Measurements from ENCODE around the gene GATA6.

The GATA6 gene

GRCh38 chr18:22223965-22224322 is 54.6 kb downstream of the GATA6 start:
- no peak for ATAC-seq
- no peak overlapping the region for H3K27ac Mint-ChIP-seq
- H3K4me3 Mint-ChIP-seq, result no peak overlapping the region
- no peaks in the 10 kb centered on the region for H3K9me3 Mint-ChIP-seq
- no peaks in the 10 kb centered on the region for H3K36me3 Mint-ChIP-seq
- peaks cover under 1% of the 10 kb centered on the region for H3K27me3 Mint-ChIP-seq
- no peaks in the 10 kb centered on the region for H3K4me1 Mint-ChIP-seq

GRCh38 chr18:22224339-22224738 is 55.0 kb downstream of the GATA6 start:
- Mint-ChIP-seq H3K4me3 (no peak overlapping the region), H3K4me1 (no peaks in the 10 kb centered on the region), H3K36me3 (no peaks in the 10 kb centered on the region)

GRCh38 chr18:22226801-22227200 is 57.4 kb downstream of the GATA6 start:
- H3K27me3 Mint-ChIP-seq, result peaks cover 8% of the 10 kb centered on the region
- H3K27ac Mint-ChIP-seq, result no peak overlapping the region
- no peak for ATAC-seq
- no peaks in the 10 kb centered on the region for H3K36me3 Mint-ChIP-seq
- H3K4me1 Mint-ChIP-seq, result no peaks in the 10 kb centered on the region
- H3K9me3 Mint-ChIP-seq, result no peaks in the 10 kb centered on the region
- no peak overlapping the region for H3K4me3 Mint-ChIP-seq

More at GRCh38 chr18:22224339-22224738, 55.0 kb downstream of the GATA6 start:
- ATAC-seq, result no peak
- Mint-ChIP-seq H3K27ac (no peak overlapping the region), H3K9me3 (no peaks in the 10 kb centered on the region), H3K27me3 (peaks cover 4% of the 10 kb centered on the region)

DNA sequence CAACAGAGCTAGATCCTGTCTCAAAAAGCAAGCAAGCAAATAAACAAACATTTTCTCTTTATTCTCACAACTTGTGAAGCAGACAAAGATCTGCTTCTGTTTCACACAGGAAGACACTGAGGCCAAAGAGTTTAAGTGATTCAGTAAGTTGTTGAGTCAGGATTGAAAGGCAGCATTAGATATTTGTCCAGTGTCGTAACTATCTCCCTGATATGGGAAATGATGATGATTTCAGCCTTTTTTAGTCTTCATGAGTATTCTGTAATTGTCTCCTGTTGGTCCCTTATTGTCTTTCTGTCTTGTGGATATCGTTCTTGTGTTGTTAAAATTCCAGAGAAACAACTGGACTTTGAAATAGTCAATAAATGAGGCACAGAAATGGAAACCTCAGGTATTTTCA is 59.6 kb downstream of the GATA6 start:
- H3K9me3 Mint-ChIP-seq, result no peaks in the 10 kb centered on the region
- no peak overlapping the region for H3K27ac Mint-ChIP-seq
- ATAC-seq, result no peak
- H3K36me3 Mint-ChIP-seq, result no peaks in the 10 kb centered on the region
- no peaks in the 10 kb centered on the region for H3K4me1 Mint-ChIP-seq
- H3K27me3 Mint-ChIP-seq, result peaks cover 8% of the 10 kb centered on the region
- no peak overlapping the region for H3K4me3 Mint-ChIP-seq

DNA sequence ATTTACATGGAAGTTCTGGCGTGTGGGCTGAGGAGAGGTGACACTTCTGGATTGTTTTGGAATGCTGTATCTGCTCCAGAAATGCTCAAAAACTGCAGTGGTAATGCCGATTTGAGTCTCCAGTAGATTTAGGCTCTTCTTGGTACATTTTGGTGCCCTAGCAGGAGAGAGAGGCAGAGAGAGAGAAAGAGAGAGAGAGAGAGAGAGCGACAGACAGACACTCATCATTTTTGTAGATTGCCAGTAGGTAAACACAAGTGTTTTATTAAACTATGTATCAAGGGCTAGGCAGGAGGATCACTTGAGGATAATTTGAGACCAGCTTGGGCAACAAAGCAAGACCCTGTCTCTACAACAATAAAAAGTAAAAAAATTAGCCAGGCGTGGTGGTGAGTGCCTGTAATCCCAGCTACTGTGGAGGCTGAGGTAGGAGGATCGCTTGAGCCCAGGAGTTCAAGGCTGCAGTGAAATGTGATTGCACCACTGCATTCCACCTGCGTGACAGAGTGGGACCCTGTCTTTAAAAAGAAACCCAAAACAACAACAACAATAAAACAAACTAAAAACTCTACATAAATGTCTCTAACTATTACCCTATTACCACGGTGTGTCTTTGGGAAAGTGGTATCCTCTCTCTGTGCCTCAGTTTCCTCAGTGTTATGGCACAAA is 60.2 kb downstream of the GATA6 start:
- Mint-ChIP-seq H3K36me3 (no peaks in the 10 kb centered on the region), H3K27me3 (peaks cover 8% of the 10 kb centered on the region), H3K27ac (no peak overlapping the region), H3K4me3 (no peak overlapping the region), H3K4me1 (no peaks in the 10 kb centered on the region), H3K9me3 (no peaks in the 10 kb centered on the region)
- ATAC-seq, result no peak

- ATAC-seq, result no peak
- Mint-ChIP-seq H3K36me3 (no peaks in the 10 kb centered on the region), H3K4me3 (no peak overlapping the region), H3K27me3 (peaks cover 8% of the 10 kb centered on the region), H3K27ac (no peak overlapping the region), H3K4me1 (no peaks in the 10 kb centered on the region), H3K9me3 (no peaks in the 10 kb centered on the region)
These were observed 61.1 kb downstream of the GATA6 start for GRCh38 chr18:22230471-22230945.

DNA sequence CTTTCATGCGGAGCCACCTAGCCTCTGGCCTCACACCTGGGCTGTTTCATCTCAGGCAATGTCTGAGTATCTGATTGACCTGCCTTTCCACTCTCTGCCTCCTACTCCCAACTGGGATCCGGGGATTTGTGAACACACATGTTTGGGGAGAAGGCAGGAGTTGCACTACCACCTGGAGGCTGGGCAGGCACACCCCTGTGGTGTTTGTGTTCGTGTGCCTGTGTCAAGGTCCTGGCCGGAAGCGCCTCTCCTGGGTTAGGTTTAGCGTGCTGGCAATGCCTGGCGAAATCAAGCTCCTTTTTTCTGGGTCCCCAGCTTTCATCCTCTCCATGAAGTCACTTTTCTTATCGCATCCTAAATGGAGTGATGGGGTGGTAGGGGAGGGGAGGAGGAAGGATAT is 63.9 kb downstream of the GATA6 start:
- no peak for ATAC-seq
- Mint-ChIP-seq H3K27ac (no peak overlapping the region), H3K36me3 (no peaks in the 10 kb centered on the region), H3K4me1 (no peaks in the 10 kb centered on the region), H3K4me3 (no peak overlapping the region), H3K27me3 (peaks cover 8% of the 10 kb centered on the region), H3K9me3 (no peaks in the 10 kb centered on the region)

GRCh38 chr18:22238036-22238435 is 68.6 kb downstream of the GATA6 start:
- Mint-ChIP-seq H3K9me3 (no peaks in the 10 kb centered on the region), H3K27ac (no peak overlapping the region), H3K36me3 (no peaks in the 10 kb centered on the region), H3K27me3 (no peaks in the 10 kb centered on the region), H3K4me1 (no peaks in the 10 kb centered on the region), H3K4me3 (no peak overlapping the region)
- ATAC-seq, result no peak

GRCh38 chr18:22238681-22239080 is 69.3 kb downstream of the GATA6 start:
- no peaks in the 10 kb centered on the region for H3K4me1 Mint-ChIP-seq
- H3K9me3 Mint-ChIP-seq, result no peaks in the 10 kb centered on the region
- H3K4me3 Mint-ChIP-seq, result no peak overlapping the region
- no peaks in the 10 kb centered on the region for H3K36me3 Mint-ChIP-seq
- no peaks in the 10 kb centered on the region for H3K27me3 Mint-ChIP-seq
- no peak for ATAC-seq
- no peak overlapping the region for H3K27ac Mint-ChIP-seq

- H3K9me3 Mint-ChIP-seq, result no peaks in the 10 kb centered on the region
- no peak overlapping the region for H3K4me3 Mint-ChIP-seq
- no peaks in the 10 kb centered on the region for H3K27me3 Mint-ChIP-seq
- no peaks in the 10 kb centered on the region for H3K4me1 Mint-ChIP-seq
- no peak overlapping the region for H3K27ac Mint-ChIP-seq
- no peaks in the 10 kb centered on the region for H3K36me3 Mint-ChIP-seq
- no peak for ATAC-seq
These were observed 72.6 kb downstream of the GATA6 start for GRCh38 chr18:22241921-22242361.

DNA sequence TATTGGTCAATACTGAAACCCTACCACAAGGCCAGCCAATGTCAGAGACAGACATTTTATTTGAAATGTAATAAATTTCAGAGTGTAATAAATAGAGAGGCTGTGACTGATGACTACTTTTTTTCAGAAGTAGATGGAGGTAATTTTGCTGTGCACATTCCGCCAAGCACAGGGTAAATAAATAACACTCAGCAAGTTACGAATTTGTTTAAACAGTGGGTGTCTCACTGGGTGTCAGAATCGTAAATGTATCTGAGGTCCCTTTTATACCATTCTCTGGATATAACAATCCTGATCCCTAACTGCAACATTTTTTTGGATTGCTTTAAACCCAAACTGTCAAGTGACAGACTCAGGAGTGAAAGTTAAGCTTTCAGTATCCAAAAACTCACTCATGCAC is 74.1 kb downstream of the GATA6 start:
- Mint-ChIP-seq H3K4me3 (no peak overlapping the region), H3K27me3 (no peaks in the 10 kb centered on the region), H3K36me3 (no peaks in the 10 kb centered on the region), H3K27ac (no peak overlapping the region), H3K9me3 (no peaks in the 10 kb centered on the region), H3K4me1 (no peaks in the 10 kb centered on the region)
- ATAC-seq, result no peak

DNA sequence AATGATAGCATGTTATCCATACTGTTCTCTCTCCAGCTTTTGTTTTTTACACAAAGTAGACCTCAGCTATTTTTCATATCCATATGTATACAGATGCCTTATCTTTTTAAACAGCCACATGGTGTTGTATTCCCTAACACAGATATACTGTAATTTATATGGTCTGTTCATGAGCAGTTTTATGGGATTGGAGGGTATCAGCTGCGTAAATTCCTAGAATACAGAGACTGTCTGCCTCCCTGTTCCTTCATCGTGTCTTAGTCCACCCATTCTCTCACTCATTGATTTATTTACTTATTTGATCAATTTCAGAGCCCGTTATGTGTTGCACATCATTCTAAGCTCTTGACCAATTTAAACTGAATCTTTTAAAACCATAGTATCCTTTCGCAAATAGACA is 80.6 kb downstream of the GATA6 start:
- Mint-ChIP-seq H3K36me3 (no peaks in the 10 kb centered on the region), H3K27ac (no peak overlapping the region), H3K9me3 (peaks cover 2% of the 10 kb centered on the region), H3K4me3 (no peak overlapping the region), H3K4me1 (no peaks in the 10 kb centered on the region), H3K27me3 (peaks cover 13% of the 10 kb centered on the region)
- ATAC-seq, result no peak

GRCh38 chr18:22250591-22250996 is 81.2 kb downstream of the GATA6 start:
- no peaks in the 10 kb centered on the region for H3K36me3 Mint-ChIP-seq
- no peak for ATAC-seq
- peaks cover 2% of the 10 kb centered on the region for H3K9me3 Mint-ChIP-seq
- H3K4me3 Mint-ChIP-seq, result no peak overlapping the region
- no peak overlapping the region for H3K27ac Mint-ChIP-seq
- peaks cover 14% of the 10 kb centered on the region for H3K27me3 Mint-ChIP-seq
- H3K4me1 Mint-ChIP-seq, result no peaks in the 10 kb centered on the region
